ENCODE results near the gene BCL3.

DNA sequence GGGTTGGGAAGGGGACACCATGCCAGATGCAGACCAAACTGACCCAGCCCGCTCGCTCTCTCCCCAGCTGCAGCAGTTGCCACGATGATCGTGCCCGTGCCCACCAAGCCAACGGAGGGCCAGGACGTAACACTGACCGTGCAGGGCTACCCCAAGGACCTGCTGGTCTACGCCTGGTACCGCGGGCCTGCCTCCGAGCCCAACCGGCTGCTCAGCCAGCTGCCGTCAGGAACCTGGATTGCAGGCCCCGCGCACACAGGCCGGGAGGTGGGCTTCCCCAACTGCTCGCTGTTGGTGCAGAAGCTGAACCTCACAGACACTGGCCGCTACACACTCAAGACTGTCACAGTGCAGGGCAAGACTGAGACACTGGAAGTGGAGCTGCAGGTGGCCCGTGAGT is 40.7 kb upstream of the BCL3 start:
- no peak for TF ChIP-seq CTCF (IDR thresholded peaks at IDR 0.05 in 4 of 5, conservative IDR thresholded peaks at IDR 0.05 in 1 of 5)
- TF ChIP-seq POLR2A (IDR thresholded peaks at IDR 0.05) = no peak
